Measurements from ENCODE around the gene ARHGEF11. TPM values are rescaled to one million over a fixed set of nuclear protein-coding genes. Genes with fewer than 3 reads are reported as not detected.

The ARHGEF11 gene
- total and polyA plus RNA-seq, 12 donors: 10.4 to 34.5 (median 26.8) TPM

GRCh38 chr1:156892190-156893047 is 153.1 kb downstream of the ARHGEF11 start:
- intact Hi-C loops (cut with DNase I): loop anchor here in 6 of 10 donors (1.0 to 10.0 kb wide), 8 partner anchors 26 to 390 kb away; partner anchors contain the start of genes LRRC71 (in 4 of the 6), ISG20L2 (in 2 of the 6), METTL25B (in 2 of the 6) and MEF2D (in 1 of the 6)
- 3 to 6% methylated on average over 46 to 48 of the region's 48 CpGs for WGBS, 2 donors
- peak; percentile 84 to 91 (median 88) for ATAC-seq
- Histone ChIP-seq H3K9me3 (no peaks in the 10 kb centered on the region), H3K4me1 (peaks cover 12 to 56% (median 45%) of the 10 kb centered on the region in 9 donors), H3K36me3 (no peaks in the 10 kb centered on the region), H3K27me3 (peaks cover 0 to 43% (median 9%) of the 10 kb centered on the region in 7 donors), H3K4me3 (peak overlapping the region; percentile 10 to 82 (median 68)), H3K27ac (peak overlapping the region; percentile 9 to 98 (median 93))
- peak; percentile 82 to 98 (median 89) for TF ChIP-seq CTCF (IDR thresholded peaks at IDR 0.05)
- peak; percentile 94 to 95 for DNase-seq

GRCh38 chr1:156889802-156890580 is 155.6 kb downstream of the ARHGEF11 start:
- H3K27me3 ChIP-seq: peaks cover 0 to 41% (median 9%) of the 10 kb centered on the region in 7 donors
- DNase-seq: peak; percentile 76 to 84

GRCh38 chr1:156887734-156888133 is 157.8 kb downstream of the ARHGEF11 start:
- no peak overlapping the region for H3K27ac ChIP-seq
- H3K4me1 ChIP-seq: peaks cover 0 to 31% (median 15%) of the 10 kb centered on the region in 9 donors
- H3K4me3 ChIP-seq: no peak overlapping the region
- WGBS, 2 donors: 54 to 55% methylated on average over 6 of the region's 6 CpGs
- no peak for ATAC-seq
- intact Hi-C loops (cut with DNase I): loop anchor here in 7 of 10 donors (5.0 to 10.0 kb wide), 4 partner anchors 50 to 193 kb away; partner anchors contain the start of genes ISG20L2 (in 3 of the 7) and METTL25B (in 3 of the 7)
- peaks cover 0 to 18% (median 0%) of the 10 kb centered on the region in 7 donors for H3K27me3 ChIP-seq
- H3K9me3 ChIP-seq: no peaks in the 10 kb centered on the region
- DNase-seq: no peak
- no peak for TF ChIP-seq CTCF (IDR thresholded peaks at IDR 0.05)
- no peaks in the 10 kb centered on the region for H3K36me3 ChIP-seq

More at GRCh38 chr1:156889802-156890580, 155.6 kb downstream of the ARHGEF11 start:
- no peaks in the 10 kb centered on the region for H3K36me3 ChIP-seq
- TF ChIP-seq CTCF (IDR thresholded peaks at IDR 0.05): peak; percentile 62 to 91 (median 83)
- no peak overlapping the region for H3K4me3 ChIP-seq
- ATAC-seq: peak in 3 of 8 donors; percentile 8 to 36 (median 19)
- no peaks in the 10 kb centered on the region for H3K9me3 ChIP-seq
- intact Hi-C loops (cut with DNase I): loop anchor here (1.0 to 10.0 kb wide), 15 partner anchors 31 to 388 kb away; partner anchors contain the start of genes ISG20L2 (in 5 of the 10), METTL25B (in 5 of the 10), LRRC71 (in 1 of the 10) and MEF2D (in 1 of the 10)
- H3K4me1 ChIP-seq: peaks cover under 1 to 42% (median 28%) of the 10 kb centered on the region in 9 donors
- WGBS, 2 donors: 44% methylated on average over 8 of the region's 8 CpGs
- no peak overlapping the region for H3K27ac ChIP-seq

Data from heart right ventricle (tissue), 16 donors.